Natural killer cell (primary cell): Measurements from ENCODE around the gene KIT. TPM values are rescaled to one million over a fixed set of nuclear protein-coding genes. Genes with fewer than 3 reads are reported as not detected.

Source experiments
- ATAC-seq, 3 donors: fragments of 150-1000 bp in 2 of 3; fragments of 200-7000 bp in 1 of 3; cut with Tn5 transposase; 1 replicate in 1 of 3; 2 replicates in 2 of 3; pipeline ENCODE4 v1.10.0; 2021; ENCODE audit warnings: mild to moderate bottlenecking in 2 of 3, moderate library complexity in 2 of 3
- DNase-seq, 2 donors: peaks; one replicate each; pipeline versions ENCODE4 v3.0.0 to v3.0.0-alpha.2; 2013 to 2021; ENCODE audit warnings: mixed read lengths in 1 of 2
- H3K27ac ChIP-seq: one replicate; pipeline ENCODE4 v1.5.1; 2013; ENCODE audit warnings: mild to moderate bottlenecking, low read length
- H3K27me3 ChIP-seq: one replicate; pipeline ENCODE4 v1.6.1; 2013; ENCODE audit warnings: low read length; ENCODE audit not compliant: control insufficient read depth, insufficient read depth
- H3K36me3 ChIP-seq: one replicate; pipeline ENCODE4 v1.6.1; 2013; ENCODE audit warnings: low read length; ENCODE audit not compliant: control insufficient read depth, insufficient read depth
- H3K4me1 ChIP-seq: one replicate; pipeline ENCODE4 v1.6.1; 2013; ENCODE audit warnings: low read length; ENCODE audit not compliant: control insufficient read depth, insufficient read depth
- H3K4me3 ChIP-seq: one replicate; pipeline ENCODE4 v1.5.1; 2013; ENCODE audit warnings: low read length
- H3K9me3 ChIP-seq: one replicate; pipeline ENCODE4 v1.6.1; 2013; ENCODE audit warnings: low read length; ENCODE audit not compliant: control insufficient read depth, insufficient read depth
- H3K27ac Mint-ChIP-seq, 2 donors: one replicate each; pipeline ENCODE4 v1.8.0; 2022; ENCODE audit warnings: mild to moderate bottlenecking in 2 of 2, mixed read lengths in 2 of 2, moderate library complexity in 1 of 2
- H3K27me3 Mint-ChIP-seq, 2 donors: one replicate each; pipeline ENCODE4 v1.8.0; 2022; ENCODE audit warnings: low read depth in 2 of 2, mixed read lengths in 2 of 2
- H3K36me3 Mint-ChIP-seq: one replicate; pipeline ENCODE4 v1.8.0; 2022; ENCODE audit warnings: mixed read lengths
- H3K4me1 Mint-ChIP-seq, 2 donors: one replicate each; pipeline ENCODE4 v1.8.0; 2022; ENCODE audit warnings: mixed read lengths in 2 of 2
- H3K4me3 Mint-ChIP-seq: one replicate; pipeline ENCODE4 v1.8.0; 2022; ENCODE audit warnings: mild to moderate bottlenecking, moderate library complexity, mixed read lengths
- H3K9me3 Mint-ChIP-seq, 2 donors: one replicate each; pipeline ENCODE4 v1.8.0; 2022; ENCODE audit warnings: mixed read lengths in 2 of 2
- WGBS: methylation state at CpG from one replicate; pipeline ENCODE4 v1.1.7; 2013; ENCODE audit warnings: missing lambda C conversion rate; ENCODE audit not compliant: insufficient coverage; 5-methylcytosine and 5-hydroxymethylcytosine counted together
- intact Hi-C: fragments of 100-400 bp; cut with micrococcal nuclease; formaldehyde crosslinking; loops from one replicate; pipeline ENCODE4 v1.14.2; 2022
- total RNA-seq, 4 donors: library from RNA; stranded (reverse); fragments of 120-200 nt in 1 of 4; gene quantifications; one replicate each; pipeline versions ENCODE4 v1.2.3 to v1.2.4, GENCODE V29; 2013 to 2022
- TF ChIP-seq, protein P1 (sequence below): fragments of 200-600 bp; IDR thresholded peaks from one replicate; pipeline ENCODE4 v1.8.0; 2022; ENCODE audit warnings: antibody characterized with exemption

Gene KIT
- total RNA-seq, 3 donors from 2014 or later (not counting 1 experiment from before 2014, with no cell fraction given), result 2.0 to 6.6 (median 3.2) TPM

DNA sequence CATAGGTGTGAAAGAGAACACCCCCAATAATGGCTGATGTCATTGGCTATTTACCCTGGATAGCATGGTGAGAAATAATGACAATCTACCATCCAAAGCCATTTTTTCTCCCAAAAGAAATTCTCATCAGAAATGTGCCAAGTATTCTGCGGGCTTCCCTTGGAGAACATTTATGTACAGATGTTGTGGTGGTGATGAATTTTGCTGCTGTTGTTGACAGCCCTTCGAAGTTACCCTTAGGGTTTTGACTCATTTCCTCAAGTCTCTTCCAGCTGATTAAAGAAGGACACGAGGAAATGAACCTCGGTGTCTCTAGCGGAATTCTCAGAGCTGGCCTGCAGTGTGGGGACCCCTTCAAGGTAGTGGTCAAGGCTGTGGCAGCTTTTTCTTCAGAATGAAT lies 3.4 kb downstream of the KIT start:
- no peaks in the 10 kb centered on the region for H3K9me3 ChIP-seq
- no peak overlapping the region for H3K27ac ChIP-seq
- DNase-seq, result no peak
- no peaks in the 10 kb centered on the region for H3K36me3 ChIP-seq
- TF ChIP-seq, protein P1, sequence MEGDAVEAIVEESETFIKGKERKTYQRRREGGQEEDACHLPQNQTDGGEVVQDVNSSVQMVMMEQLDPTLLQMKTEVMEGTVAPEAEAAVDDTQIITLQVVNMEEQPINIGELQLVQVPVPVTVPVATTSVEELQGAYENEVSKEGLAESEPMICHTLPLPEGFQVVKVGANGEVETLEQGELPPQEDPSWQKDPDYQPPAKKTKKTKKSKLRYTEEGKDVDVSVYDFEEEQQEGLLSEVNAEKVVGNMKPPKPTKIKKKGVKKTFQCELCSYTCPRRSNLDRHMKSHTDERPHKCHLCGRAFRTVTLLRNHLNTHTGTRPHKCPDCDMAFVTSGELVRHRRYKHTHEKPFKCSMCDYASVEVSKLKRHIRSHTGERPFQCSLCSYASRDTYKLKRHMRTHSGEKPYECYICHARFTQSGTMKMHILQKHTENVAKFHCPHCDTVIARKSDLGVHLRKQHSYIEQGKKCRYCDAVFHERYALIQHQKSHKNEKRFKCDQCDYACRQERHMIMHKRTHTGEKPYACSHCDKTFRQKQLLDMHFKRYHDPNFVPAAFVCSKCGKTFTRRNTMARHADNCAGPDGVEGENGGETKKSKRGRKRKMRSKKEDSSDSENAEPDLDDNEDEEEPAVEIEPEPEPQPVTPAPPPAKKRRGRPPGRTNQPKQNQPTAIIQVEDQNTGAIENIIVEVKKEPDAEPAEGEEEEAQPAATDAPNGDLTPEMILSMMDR, result no peak
- no peak overlapping the region for H3K4me3 ChIP-seq
- H3K27me3 Mint-ChIP-seq, result peaks cover 36 to 62% of the 10 kb centered on the region in 2 donors
- WGBS, result 41% methylated on average over 4 of the region's 5 CpGs
- no peak overlapping the region for H3K27ac Mint-ChIP-seq
- ATAC-seq, result no peak
- intact Hi-C loops, result no loop called here
- H3K27me3 ChIP-seq, result peaks cover 18% of the 10 kb centered on the region
- no peaks in the 10 kb centered on the region for H3K9me3 Mint-ChIP-seq
- peaks cover 31% of the 10 kb centered on the region for H3K4me1 ChIP-seq
- peaks cover 9% of the 10 kb centered on the region for H3K36me3 Mint-ChIP-seq
- peaks cover 17 to 42% of the 10 kb centered on the region in 2 donors for H3K4me1 Mint-ChIP-seq
- no peak overlapping the region for H3K4me3 Mint-ChIP-seq

DNA sequence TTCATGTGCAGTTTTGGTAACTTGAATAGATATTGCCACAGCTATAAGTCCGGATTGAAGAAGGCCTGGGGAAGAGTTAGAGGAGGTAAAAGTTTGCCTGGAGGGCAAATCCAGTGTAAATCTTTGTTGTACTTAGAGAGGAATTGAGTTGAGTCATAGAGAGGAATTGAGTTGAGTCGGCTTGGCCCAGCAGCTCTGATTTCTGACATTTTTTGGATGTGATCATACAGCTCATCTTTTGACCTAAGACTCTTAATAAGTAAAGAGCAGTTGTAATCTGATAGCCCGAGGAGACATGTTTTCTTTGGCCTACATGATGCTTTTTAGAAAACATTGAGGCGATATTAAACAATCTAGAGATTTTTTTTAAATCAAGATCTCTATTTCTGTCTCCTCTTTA lies 3.9 kb downstream of the KIT start:
- Mint-ChIP-seq H3K4me3 (no peak overlapping the region), H3K27ac (no peak overlapping the region), H3K36me3 (peaks cover 9% of the 10 kb centered on the region), H3K4me1 (peaks cover 17 to 37% of the 10 kb centered on the region in 2 donors), H3K27me3 (peaks cover 33 to 56% of the 10 kb centered on the region in 2 donors), H3K9me3 (no peaks in the 10 kb centered on the region)
- Histone ChIP-seq H3K4me3 (no peak overlapping the region), H3K27ac (no peak overlapping the region), H3K27me3 (peaks cover 18% of the 10 kb centered on the region), H3K4me1 (peaks cover 31% of the 10 kb centered on the region), H3K36me3 (no peaks in the 10 kb centered on the region), H3K9me3 (no peaks in the 10 kb centered on the region)
- ATAC-seq (no peak), DNase-seq (no peak)
- WGBS, result 58% methylated on average over 4 of the region's 4 CpGs
- TF ChIP-seq, protein P1, result no peak
- intact Hi-C loops, result no loop called here

DNA sequence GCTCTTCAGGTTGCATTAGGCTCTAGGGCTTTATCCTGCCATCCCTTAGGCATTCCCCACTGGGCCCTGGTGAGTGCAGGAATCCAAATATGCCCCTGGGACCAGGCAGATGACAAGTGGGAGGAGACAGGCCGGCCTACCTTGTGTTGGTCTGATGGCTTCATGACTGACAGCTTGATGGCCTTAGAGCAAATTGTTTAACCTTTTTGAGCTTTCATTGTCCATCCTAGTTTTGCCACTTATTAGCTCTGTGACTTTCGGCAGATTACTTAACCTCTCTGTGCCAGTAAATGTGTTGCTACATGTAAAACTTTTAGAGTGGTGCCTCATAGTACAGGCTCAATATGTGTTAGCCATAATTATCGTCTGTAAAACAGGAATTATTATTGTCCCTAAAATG lies 4.4 kb downstream of the KIT start:
- Mint-ChIP-seq H3K4me3 (no peak overlapping the region), H3K27me3 (peaks cover 33 to 54% of the 10 kb centered on the region in 2 donors), H3K36me3 (peaks cover 9% of the 10 kb centered on the region), H3K4me1 (peaks cover 17 to 33% of the 10 kb centered on the region in 2 donors), H3K9me3 (no peaks in the 10 kb centered on the region), H3K27ac (no peak overlapping the region)
- no peak overlapping the region for H3K4me3 ChIP-seq
- no peak overlapping the region for H3K27ac ChIP-seq
- peaks cover 18% of the 10 kb centered on the region for H3K27me3 ChIP-seq
- DNase-seq (no peak), ATAC-seq (no peak)
- WGBS, result 80% methylated on average over 3 of the region's 3 CpGs
- H3K36me3 ChIP-seq, result no peaks in the 10 kb centered on the region
- intact Hi-C loops, result no loop called here
- H3K9me3 ChIP-seq, result no peaks in the 10 kb centered on the region
- peaks cover 29% of the 10 kb centered on the region for H3K4me1 ChIP-seq
- TF ChIP-seq, protein P1, result no peak

DNA sequence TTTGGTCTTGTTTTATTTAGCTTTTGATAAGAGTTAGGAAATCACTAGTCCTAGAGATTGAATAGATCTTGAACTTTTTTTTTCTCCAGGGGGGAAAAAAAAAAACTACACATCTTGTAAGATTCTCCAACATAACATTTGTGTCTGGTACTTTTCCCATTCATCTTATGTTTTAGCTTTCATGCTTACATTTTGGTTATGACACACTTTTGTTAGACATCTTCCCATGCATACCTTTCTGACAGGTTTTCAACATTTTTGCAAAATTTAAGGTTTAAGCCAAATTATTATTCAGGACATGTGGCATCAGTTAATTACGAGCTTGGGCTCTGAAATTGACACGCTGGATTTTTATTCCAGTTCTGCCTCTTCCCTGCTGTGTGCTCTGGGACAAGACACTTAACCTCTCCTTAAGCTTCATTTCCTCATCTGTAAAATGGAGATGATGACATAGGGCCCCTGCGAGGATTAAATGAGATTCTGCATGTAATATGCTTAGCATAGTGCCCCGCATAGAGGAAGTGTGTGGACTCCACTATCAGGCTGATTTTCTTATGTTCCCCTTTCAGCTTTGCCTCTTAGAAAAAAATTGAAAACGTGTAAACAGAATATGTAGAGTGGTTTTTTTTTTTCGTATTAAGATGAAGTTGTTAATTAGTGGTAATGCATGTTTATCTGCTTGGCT lies 5.3 kb downstream of the KIT start:
- TF ChIP-seq, protein P1, result no peak
- 47% methylated on average over 6 of the region's 6 CpGs for WGBS
- H3K27me3 ChIP-seq, result peaks cover 15% of the 10 kb centered on the region
- no peaks in the 10 kb centered on the region for H3K36me3 ChIP-seq
- H3K9me3 Mint-ChIP-seq, result no peaks in the 10 kb centered on the region
- no peak overlapping the region for H3K27ac Mint-ChIP-seq
- intact Hi-C loops, result no loop called here
- H3K9me3 ChIP-seq, result no peaks in the 10 kb centered on the region
- ATAC-seq (no peak), DNase-seq (no peak)
- peaks cover 19 to 27% of the 10 kb centered on the region in 2 donors for H3K4me1 Mint-ChIP-seq
- H3K4me3 ChIP-seq, result no peak overlapping the region
- H3K27me3 Mint-ChIP-seq, result peaks cover 34 to 57% of the 10 kb centered on the region in 2 donors
- H3K4me3 Mint-ChIP-seq, result no peak overlapping the region
- H3K36me3 Mint-ChIP-seq, result peaks cover 9% of the 10 kb centered on the region
- no peak overlapping the region for H3K27ac ChIP-seq
- H3K4me1 ChIP-seq, result peaks cover 24% of the 10 kb centered on the region
